Measurements from ENCODE around the gene CNOT1. TPM values are rescaled to one million over a fixed set of nuclear protein-coding genes. Genes with fewer than 3 reads are reported as not detected.

Gene CNOT1
- total RNA-seq, 1 experiment from 2014 or later, result 230 TPM

- H3K79me2 ChIP-seq (ENCODE audit: insufficient read depth, low read length), result peaks cover 39% of the 10 kb centered on the region
- DNase-seq (ENCODE audit: low read depth, low spot score) (no peak), ATAC-seq (no peak)
- peaks cover 75 to 80% of the 10 kb centered on the region in 2 experiments for H3K36me3 ChIP-seq (ENCODE audit: control insufficient read depth in 1 of 2, insufficient read depth in 2 of 2, low read length in 2 of 2)
- H3K4me1 ChIP-seq (ENCODE audit: control insufficient read depth in 1 of 2, insufficient read depth in 2 of 2, low read length in 2 of 2), result no peaks in the 10 kb centered on the region
- no peak overlapping the region for H3K27ac ChIP-seq (ENCODE audit: low read depth, low read length)
- H3K9me3 ChIP-seq (ENCODE audit: control insufficient read depth in 1 of 2, insufficient read depth in 1 of 2, low read depth in 1 of 2, low read length in 2 of 2), result no peaks in the 10 kb centered on the region
- no TSS peak for BruUV-seq (replicated peaks)
- no peak overlapping the region for H3K4me2 ChIP-seq (ENCODE audit: low read length)
- intact Hi-C loops (cut with micrococcal nuclease), result loop anchor here (5.0 kb wide), 1 partner anchor 42 kb away; no protein-coding TSS in a partner anchor
- TF ChIP-seq CTCF (IDR thresholded peaks at IDR 0.05 in 2 of 3, conservative IDR thresholded peaks at IDR 0.05 in 1 of 3; ENCODE audit: borderline replicate concordance in 1 of 3, insufficient read depth in 1 of 3, low read depth in 2 of 3, low read length in 2 of 3), result no peak
- TF ChIP-seq ELF1 (IDR thresholded peaks at IDR 0.05; ENCODE audit: borderline replicate concordance, low read depth), result no peak
- no peak for TF ChIP-seq REST (IDR thresholded peaks at IDR 0.05; ENCODE audit: low read depth)
- TF ChIP-seq SRF (IDR thresholded peaks at IDR 0.05; ENCODE audit: low read depth), result no peak
- no peak for TF ChIP-seq ZNF274 (IDR thresholded peaks at IDR 0.05; ENCODE audit: low read depth, low read length)
- TF ChIP-seq CBX3 (IDR thresholded peaks at IDR 0.05; ENCODE audit: low read depth), result no peak
- TF ChIP-seq POLR2AphosphoS5 (IDR thresholded peaks at IDR 0.05; ENCODE audit: low read depth, low read length), result no peak
- TF ChIP-seq MAX (IDR thresholded peaks at IDR 0.05), result no peak
- TF ChIP-seq TCF7L2 (IDR thresholded peaks at IDR 0.05; ENCODE audit: borderline replicate concordance, extremely low read depth, insufficient read depth, insufficient read length), result no peak
- TF ChIP-seq SIN3A (IDR thresholded peaks at IDR 0.05; ENCODE audit: low read depth), result no peak
- no peak for TF ChIP-seq YY1 (IDR thresholded peaks at IDR 0.05; ENCODE audit: extremely low read depth, insufficient replicate concordance, low read depth, low read length)
- TF ChIP-seq RAD21 (IDR thresholded peaks at IDR 0.05; ENCODE audit: low read depth), result no peak
- TF ChIP-seq ATF3 (IDR thresholded peaks at IDR 0.05), result no peak
- no peak for TF ChIP-seq EGR1 (IDR thresholded peaks at IDR 0.05; ENCODE audit: low read depth)
- TF ChIP-seq JUND (IDR thresholded peaks at IDR 0.05), result no peak
- TF ChIP-seq POLR2A (IDR thresholded peaks at IDR 0.05; ENCODE audit: borderline replicate concordance, extremely low read depth, insufficient read depth, insufficient read length), result no peak
- ChIA-PET RAD21 (ENCODE audit: low non-redundant PET in 1 of 2, low total read pairs in 2 of 2, uncharacterized antibody in 2 of 2, unreplicated experiment in 2 of 2) (no interaction called here), POLR2A (no interaction called here), CTCF (no interaction called here)
- no peak overlapping the region for H2AFZ ChIP-seq (ENCODE audit: low read depth, low read length, poor library complexity, severe bottlenecking)
- no peaks in the 10 kb centered on the region for H3K9me2 ChIP-seq (ENCODE audit: insufficient read depth)
- no peaks in the 10 kb centered on the region for H3K27me3 ChIP-seq (ENCODE audit: insufficient read depth, low read length)
- H3K4me3 ChIP-seq (replicated peaks in 1 of 2; ENCODE audit: low read depth in 1 of 2, low read length in 2 of 2), result no peak overlapping the region
- H3K9ac ChIP-seq (ENCODE audit: low read length), result no peak overlapping the region
- no peaks in the 10 kb centered on the region for H4K20me1 ChIP-seq (ENCODE audit: insufficient read depth)
Observed at GRCh38 chr16:58530179-58530578, 99.4 kb downstream of the CNOT1 start.

All from HCT116 (cell line).